ENCODE measurements around the gene RAB9A.

RAB9A gene

GRCh38 chrX:13689741-13690211, 848 bp downstream of the RAB9A start:
- Histone ChIP-seq H3K27me3 (ENCODE audit: insufficient read depth, low read length) (no peaks in the 10 kb centered on the region), H3K79me2 (ENCODE audit: control insufficient read depth, insufficient read depth, low read length, unreplicated experiment) (peaks cover 57% of the 10 kb centered on the region), H3K27ac (ENCODE audit: low read depth, low read length) (peak overlapping the region; percentile 94), H3K36me3 (ENCODE audit: insufficient read depth, low read length) (0 out of 2 replicates have a peak, but pooled peaks cover 7% of the 10 kb centered on the region), H3K4me3 (ENCODE audit: low read depth, low read length) (peak overlapping the region; percentile 100), H3K4me1 (ENCODE audit: control insufficient read depth, insufficient read depth, low read length, unreplicated experiment) (peaks cover 43% of the 10 kb centered on the region), H2AFZ (ENCODE audit: low read length, unreplicated experiment) (peak overlapping the region; percentile 89)

- Histone ChIP-seq H3K27ac (ENCODE audit: low read depth, low read length) (peak overlapping the region; percentile 94; the same call in 1 of the 2 replicates), H3K79me2 (ENCODE audit: control insufficient read depth, insufficient read depth, low read length, unreplicated experiment) (peaks cover 68% of the 10 kb centered on the region), H3K4me1 (ENCODE audit: control insufficient read depth, insufficient read depth, low read length, unreplicated experiment) (peaks cover 47% of the 10 kb centered on the region), H3K36me3 (ENCODE audit: insufficient read depth, low read length) (0 out of 2 replicates have a peak, but pooled peaks cover 7% of the 10 kb centered on the region), H2AFZ (ENCODE audit: low read length, unreplicated experiment) (no peak overlapping the region), H3K27me3 (ENCODE audit: insufficient read depth, low read length) (no peaks in the 10 kb centered on the region), H3K4me3 (ENCODE audit: low read depth, low read length) (peak overlapping the region; percentile 100)
These were observed 1.9 kb downstream of the RAB9A start for GRCh38 chrX:13690836-13691235.

GRCh38 chrX:13691841-13692371, 3.0 kb downstream of the RAB9A start:
- H3K4me3 ChIP-seq (ENCODE audit: low read depth, low read length), result peak overlapping the region; percentile 1; the same call in 1 of the 2 replicates
- H3K27me3 ChIP-seq (ENCODE audit: insufficient read depth, low read length), result no peaks in the 10 kb centered on the region
- peaks cover 79% of the 10 kb centered on the region for H3K79me2 ChIP-seq (ENCODE audit: control insufficient read depth, insufficient read depth, low read length, unreplicated experiment)
- H2AFZ ChIP-seq (ENCODE audit: low read length, unreplicated experiment), result no peak overlapping the region
- H3K27ac ChIP-seq (ENCODE audit: low read depth, low read length), result no peak overlapping the region
- peaks cover 47% of the 10 kb centered on the region for H3K4me1 ChIP-seq (ENCODE audit: control insufficient read depth, insufficient read depth, low read length, unreplicated experiment)
- H3K36me3 ChIP-seq (ENCODE audit: insufficient read depth, low read length), result 0 out of 2 replicates have a peak, but pooled peaks cover 7% of the 10 kb centered on the region

GRCh38 chrX:13692771-13693231, 3.9 kb downstream of the RAB9A start:
- H3K4me3 ChIP-seq (ENCODE audit: low read depth, low read length), result peak overlapping the region; percentile 1; the same call in 1 of the 2 replicates
- H3K4me1 ChIP-seq (ENCODE audit: control insufficient read depth, insufficient read depth, low read length, unreplicated experiment), result peaks cover 47% of the 10 kb centered on the region
- H3K27me3 ChIP-seq (ENCODE audit: insufficient read depth, low read length), result no peaks in the 10 kb centered on the region
- peaks cover 7% of the 10 kb centered on the region; the same call in 1 of the 2 replicates for H3K36me3 ChIP-seq (ENCODE audit: insufficient read depth, low read length)
- H3K79me2 ChIP-seq (ENCODE audit: control insufficient read depth, insufficient read depth, low read length, unreplicated experiment), result peaks cover 88% of the 10 kb centered on the region
- no peak overlapping the region for H2AFZ ChIP-seq (ENCODE audit: low read length, unreplicated experiment)
- no peak overlapping the region for H3K27ac ChIP-seq (ENCODE audit: low read depth, low read length)

- Histone ChIP-seq H3K79me2 (ENCODE audit: control insufficient read depth, insufficient read depth, low read length, unreplicated experiment) (peaks cover 93% of the 10 kb centered on the region), H3K4me1 (ENCODE audit: control insufficient read depth, insufficient read depth, low read length, unreplicated experiment) (peaks cover 50% of the 10 kb centered on the region), H3K27me3 (ENCODE audit: insufficient read depth, low read length) (no peaks in the 10 kb centered on the region), H2AFZ (ENCODE audit: low read length, unreplicated experiment) (no peak overlapping the region), H3K27ac (ENCODE audit: low read depth, low read length) (no peak overlapping the region), H3K4me3 (ENCODE audit: low read depth, low read length) (peak overlapping the region; percentile 37; the same call in 1 of the 2 replicates), H3K36me3 (ENCODE audit: insufficient read depth, low read length) (peaks cover 7% of the 10 kb centered on the region; the same call in 1 of the 2 replicates)
These were observed 4.5 kb downstream of the RAB9A start for GRCh38 chrX:13693341-13693961.

GRCh38 chrX:13694359-13694758, 5.4 kb downstream of the RAB9A start:
- Histone ChIP-seq H3K79me2 (ENCODE audit: control insufficient read depth, insufficient read depth, low read length, unreplicated experiment) (peaks cover 98% of the 10 kb centered on the region), H3K27ac (ENCODE audit: low read depth, low read length) (no peak overlapping the region), H3K27me3 (ENCODE audit: insufficient read depth, low read length) (no peaks in the 10 kb centered on the region), H3K4me1 (ENCODE audit: control insufficient read depth, insufficient read depth, low read length, unreplicated experiment) (peaks cover 59% of the 10 kb centered on the region), H2AFZ (ENCODE audit: low read length, unreplicated experiment) (no peak overlapping the region), H3K4me3 (ENCODE audit: low read depth, low read length) (no peak overlapping the region), H3K36me3 (ENCODE audit: insufficient read depth, low read length) (peaks cover 7% of the 10 kb centered on the region; the same call in 1 of the 2 replicates)

GRCh38 chrX:13694983-13695382, 6.1 kb downstream of the RAB9A start:
- no peak overlapping the region for H3K4me3 ChIP-seq (ENCODE audit: low read depth, low read length)
- H3K27me3 ChIP-seq (ENCODE audit: insufficient read depth, low read length), result no peaks in the 10 kb centered on the region
- peaks cover 96% of the 10 kb centered on the region for H3K79me2 ChIP-seq (ENCODE audit: control insufficient read depth, insufficient read depth, low read length, unreplicated experiment)
- H3K36me3 ChIP-seq (ENCODE audit: insufficient read depth, low read length), result peaks cover 7% of the 10 kb centered on the region; the same call in 1 of the 2 replicates
- no peak overlapping the region for H3K27ac ChIP-seq (ENCODE audit: low read depth, low read length)
- no peak overlapping the region for H2AFZ ChIP-seq (ENCODE audit: low read length, unreplicated experiment)
- H3K4me1 ChIP-seq (ENCODE audit: control insufficient read depth, insufficient read depth, low read length, unreplicated experiment), result peaks cover 61% of the 10 kb centered on the region

- Histone ChIP-seq H3K4me1 (ENCODE audit: control insufficient read depth, insufficient read depth, low read length, unreplicated experiment) (peaks cover 58% of the 10 kb centered on the region), H3K4me3 (ENCODE audit: low read depth, low read length) (no peak overlapping the region)
These were observed 6.7 kb downstream of the RAB9A start for GRCh38 chrX:13695601-13696115.

GRCh38 chrX:13697455-13697854, 8.5 kb downstream of the RAB9A start:
- Histone ChIP-seq H3K36me3 (ENCODE audit: insufficient read depth, low read length) (peaks cover 2% of the 10 kb centered on the region; the same call in 1 of the 2 replicates), H3K27me3 (ENCODE audit: insufficient read depth, low read length) (no peaks in the 10 kb centered on the region), H3K79me2 (ENCODE audit: control insufficient read depth, insufficient read depth, low read length, unreplicated experiment) (peaks cover 95% of the 10 kb centered on the region), H3K27ac (ENCODE audit: low read depth, low read length) (no peak overlapping the region), H3K4me3 (ENCODE audit: low read depth, low read length) (no peak overlapping the region), H3K4me1 (ENCODE audit: control insufficient read depth, insufficient read depth, low read length, unreplicated experiment) (peaks cover 46% of the 10 kb centered on the region), H2AFZ (ENCODE audit: low read length, unreplicated experiment) (no peak overlapping the region)

More at GRCh38 chrX:13695601-13696115, 6.7 kb downstream of the RAB9A start:
- Histone ChIP-seq H3K36me3 (ENCODE audit: insufficient read depth, low read length) (peaks cover 3% of the 10 kb centered on the region; the same call in 1 of the 2 replicates), H3K79me2 (ENCODE audit: control insufficient read depth, insufficient read depth, low read length, unreplicated experiment) (peaks cover 96% of the 10 kb centered on the region), H3K27ac (ENCODE audit: low read depth, low read length) (no peak overlapping the region), H3K27me3 (ENCODE audit: insufficient read depth, low read length) (no peaks in the 10 kb centered on the region), H2AFZ (ENCODE audit: low read length, unreplicated experiment) (no peak overlapping the region)

GRCh38 chrX:13697976-13698375, 9.0 kb downstream of the RAB9A start:
- Histone ChIP-seq H3K4me1 (ENCODE audit: control insufficient read depth, insufficient read depth, low read length, unreplicated experiment) (peaks cover 42% of the 10 kb centered on the region), H2AFZ (ENCODE audit: low read length, unreplicated experiment) (no peak overlapping the region), H3K4me3 (ENCODE audit: low read depth, low read length) (no peak overlapping the region), H3K27me3 (ENCODE audit: insufficient read depth, low read length) (no peaks in the 10 kb centered on the region), H3K79me2 (ENCODE audit: control insufficient read depth, insufficient read depth, low read length, unreplicated experiment) (peaks cover 94% of the 10 kb centered on the region), H3K36me3 (ENCODE audit: insufficient read depth, low read length) (no peaks in the 10 kb centered on the region; the same call in 1 of the 2 replicates), H3K27ac (ENCODE audit: low read depth, low read length) (no peak overlapping the region)

All from ACC112 (cell line).